ENCODE data around the gene CLASP2.
"Not testable (repeated sequence)": the region's sequence is repeated elsewhere in the genome, so short reads cannot be mapped to it uniquely, and the experiment has no call there.

The CLASP2 gene

DNA sequence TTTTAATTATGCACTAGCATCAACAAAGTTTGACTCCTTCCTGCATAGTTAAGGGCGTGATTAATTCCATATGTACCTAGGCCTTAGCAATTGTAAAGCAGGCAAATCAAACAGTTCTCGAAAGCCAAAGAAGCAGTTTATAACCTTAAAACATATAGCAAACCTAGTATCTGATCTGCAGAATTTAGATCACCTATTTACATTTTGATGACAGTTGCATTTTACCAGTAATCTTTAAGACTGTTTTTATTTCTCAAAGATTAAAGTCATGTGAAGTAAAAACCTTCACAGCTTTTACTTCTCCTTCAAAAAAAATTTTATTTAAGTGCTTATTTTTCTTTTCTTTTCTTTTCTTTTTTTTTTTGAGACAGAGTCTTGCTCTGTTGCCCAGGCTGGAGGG, 257.0 kb downstream of the CLASP2 start:
- TF ChIP-seq RARB (CRISPR knock-in tag; IDR thresholded peaks at IDR 0.05) (no peak), ZFP3 (CRISPR knock-in tag; IDR thresholded peaks at IDR 0.05) (no peak), GLIS3 (CRISPR knock-in tag; IDR thresholded peaks at IDR 0.05) (no peak), CREB5 (CRISPR knock-in tag; IDR thresholded peaks at IDR 0.05; ENCODE audit: low read depth) (no peak), TOX (CRISPR knock-in tag; IDR thresholded peaks at IDR 0.05; ENCODE audit: borderline replicate concordance) (no peak), BACH2 (CRISPR knock-in tag; IDR thresholded peaks at IDR 0.05; ENCODE audit: borderline replicate concordance) (no peak), ESRRG (CRISPR knock-in tag; IDR thresholded peaks at IDR 0.05) (no peak), OSR1 (CRISPR knock-in tag; IDR thresholded peaks at IDR 0.05) (no peak)
- TF ChIP-seq, protein P1, sequence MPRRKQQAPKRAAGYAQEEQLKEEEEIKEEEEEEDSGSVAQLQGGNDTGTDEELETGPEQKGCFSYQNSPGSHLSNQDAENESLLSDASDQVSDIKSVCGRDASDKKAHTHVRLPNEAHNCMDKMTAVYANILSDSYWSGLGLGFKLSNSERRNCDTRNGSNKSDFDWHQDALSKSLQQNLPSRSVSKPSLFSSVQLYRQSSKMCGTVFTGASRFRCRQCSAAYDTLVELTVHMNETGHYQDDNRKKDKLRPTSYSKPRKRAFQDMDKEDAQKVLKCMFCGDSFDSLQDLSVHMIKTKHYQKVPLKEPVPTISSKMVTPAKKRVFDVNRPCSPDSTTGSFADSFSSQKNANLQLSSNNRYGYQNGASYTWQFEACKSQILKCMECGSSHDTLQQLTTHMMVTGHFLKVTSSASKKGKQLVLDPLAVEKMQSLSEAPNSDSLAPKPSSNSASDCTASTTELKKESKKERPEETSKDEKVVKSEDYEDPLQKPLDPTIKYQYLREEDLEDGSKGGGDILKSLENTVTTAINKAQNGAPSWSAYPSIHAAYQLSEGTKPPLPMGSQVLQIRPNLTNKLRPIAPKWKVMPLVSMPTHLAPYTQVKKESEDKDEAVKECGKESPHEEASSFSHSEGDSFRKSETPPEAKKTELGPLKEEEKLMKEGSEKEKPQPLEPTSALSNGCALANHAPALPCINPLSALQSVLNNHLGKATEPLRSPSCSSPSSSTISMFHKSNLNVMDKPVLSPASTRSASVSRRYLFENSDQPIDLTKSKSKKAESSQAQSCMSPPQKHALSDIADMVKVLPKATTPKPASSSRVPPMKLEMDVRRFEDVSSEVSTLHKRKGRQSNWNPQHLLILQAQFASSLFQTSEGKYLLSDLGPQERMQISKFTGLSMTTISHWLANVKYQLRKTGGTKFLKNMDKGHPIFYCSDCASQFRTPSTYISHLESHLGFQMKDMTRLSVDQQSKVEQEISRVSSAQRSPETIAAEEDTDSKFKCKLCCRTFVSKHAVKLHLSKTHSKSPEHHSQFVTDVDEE (CRISPR knock-in tag; IDR thresholded peaks at IDR 0.05) = no peak
- TF ChIP-seq, protein P2, sequence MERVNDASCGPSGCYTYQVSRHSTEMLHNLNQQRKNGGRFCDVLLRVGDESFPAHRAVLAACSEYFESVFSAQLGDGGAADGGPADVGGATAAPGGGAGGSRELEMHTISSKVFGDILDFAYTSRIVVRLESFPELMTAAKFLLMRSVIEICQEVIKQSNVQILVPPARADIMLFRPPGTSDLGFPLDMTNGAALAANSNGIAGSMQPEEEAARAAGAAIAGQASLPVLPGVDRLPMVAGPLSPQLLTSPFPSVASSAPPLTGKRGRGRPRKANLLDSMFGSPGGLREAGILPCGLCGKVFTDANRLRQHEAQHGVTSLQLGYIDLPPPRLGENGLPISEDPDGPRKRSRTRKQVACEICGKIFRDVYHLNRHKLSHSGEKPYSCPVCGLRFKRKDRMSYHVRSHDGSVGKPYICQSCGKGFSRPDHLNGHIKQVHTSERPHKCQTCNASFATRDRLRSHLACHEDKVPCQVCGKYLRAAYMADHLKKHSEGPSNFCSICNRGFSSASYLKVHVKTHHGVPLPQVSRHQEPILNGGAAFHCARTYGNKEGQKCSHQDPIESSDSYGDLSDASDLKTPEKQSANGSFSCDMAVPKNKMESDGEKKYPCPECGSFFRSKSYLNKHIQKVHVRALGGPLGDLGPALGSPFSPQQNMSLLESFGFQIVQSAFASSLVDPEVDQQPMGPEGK (CRISPR knock-in tag; IDR thresholded peaks at IDR 0.05; ENCODE audit: borderline replicate concordance) = no peak
- TF ChIP-seq, protein P3, sequence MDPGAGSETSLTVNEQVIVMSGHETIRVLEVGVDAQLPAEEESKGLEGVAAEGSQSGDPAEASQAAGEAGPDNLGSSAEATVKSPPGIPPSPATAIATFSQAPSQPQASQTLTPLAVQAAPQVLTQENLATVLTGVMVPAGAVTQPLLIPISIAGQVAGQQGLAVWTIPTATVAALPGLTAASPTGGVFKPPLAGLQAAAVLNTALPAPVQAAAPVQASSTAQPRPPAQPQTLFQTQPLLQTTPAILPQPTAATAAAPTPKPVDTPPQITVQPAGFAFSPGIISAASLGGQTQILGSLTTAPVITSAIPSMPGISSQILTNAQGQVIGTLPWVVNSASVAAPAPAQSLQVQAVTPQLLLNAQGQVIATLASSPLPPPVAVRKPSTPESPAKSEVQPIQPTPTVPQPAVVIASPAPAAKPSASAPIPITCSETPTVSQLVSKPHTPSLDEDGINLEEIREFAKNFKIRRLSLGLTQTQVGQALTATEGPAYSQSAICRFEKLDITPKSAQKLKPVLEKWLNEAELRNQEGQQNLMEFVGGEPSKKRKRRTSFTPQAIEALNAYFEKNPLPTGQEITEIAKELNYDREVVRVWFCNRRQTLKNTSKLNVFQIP (CRISPR knock-in tag; IDR thresholded peaks at IDR 0.05; ENCODE audit: borderline replicate concordance, low read depth) = no peak
- ATAC-seq = no peak

GRCh38 chr3:33459577-33459976, 258.5 kb downstream of the CLASP2 start:
- not testable (repeated sequence) for ATAC-seq

- TF ChIP-seq ZFP30 (CRISPR knock-in tag; IDR thresholded peaks at IDR 0.05) = no peak
- ATAC-seq = no peak
These were observed 259.6 kb downstream of the CLASP2 start for GRCh38 chr3:33458446-33458845.

- ATAC-seq = no peak
- TF ChIP-seq GLIS3 (CRISPR knock-in tag; IDR thresholded peaks at IDR 0.05) = no peak
- TF ChIP-seq TCF4 (CRISPR knock-in tag; IDR thresholded peaks at IDR 0.05; ENCODE audit: borderline replicate concordance) = no peak
- no peak for TF ChIP-seq ZC3H10 (CRISPR knock-in tag; IDR thresholded peaks at IDR 0.05)
- TF ChIP-seq BACH2 (CRISPR knock-in tag; IDR thresholded peaks at IDR 0.05; ENCODE audit: borderline replicate concordance) = no peak
- TF ChIP-seq ZNF565 (CRISPR knock-in tag; conservative IDR thresholded peaks at IDR 0.05; ENCODE audit: low read depth) = no peak
- TF ChIP-seq ZFP30 (CRISPR knock-in tag; IDR thresholded peaks at IDR 0.05) = no peak
- no peak for TF ChIP-seq ESRRG (CRISPR knock-in tag; IDR thresholded peaks at IDR 0.05)
- no peak for TF ChIP-seq ZFP3 (CRISPR knock-in tag; IDR thresholded peaks at IDR 0.05)
- TF ChIP-seq, protein P3 (CRISPR knock-in tag; IDR thresholded peaks at IDR 0.05; ENCODE audit: borderline replicate concordance, low read depth) = no peak
- TF ChIP-seq CREB5 (CRISPR knock-in tag; IDR thresholded peaks at IDR 0.05; ENCODE audit: low read depth) = no peak
- no peak for TF ChIP-seq PPARA (CRISPR knock-in tag; IDR thresholded peaks at IDR 0.05; ENCODE audit: borderline replicate concordance)
- no peak for TF ChIP-seq ARNTL (CRISPR knock-in tag; IDR thresholded peaks at IDR 0.05; ENCODE audit: borderline replicate concordance, low read depth)
- no peak for TF ChIP-seq ZNF8 (CRISPR knock-in tag; IDR thresholded peaks at IDR 0.05)
- TF ChIP-seq SNAI2 (CRISPR knock-in tag; IDR thresholded peaks at IDR 0.05) = no peak
- no peak for TF ChIP-seq CSDC2 (CRISPR knock-in tag; IDR thresholded peaks at IDR 0.05)
- no peak for TF ChIP-seq OSR1 (CRISPR knock-in tag; IDR thresholded peaks at IDR 0.05)
- no peak for TF ChIP-seq RARB (CRISPR knock-in tag; IDR thresholded peaks at IDR 0.05)
- no peak for TF ChIP-seq TOX (CRISPR knock-in tag; IDR thresholded peaks at IDR 0.05; ENCODE audit: borderline replicate concordance)
- TF ChIP-seq ZNF70 (CRISPR knock-in tag; IDR thresholded peaks at IDR 0.05) = no peak
- TF ChIP-seq, protein P2 (CRISPR knock-in tag; IDR thresholded peaks at IDR 0.05; ENCODE audit: borderline replicate concordance) = no peak
These were observed 261.3 kb downstream of the CLASP2 start for GRCh38 chr3:33456756-33457155.

Measured in SK-N-SH treated with all-trans-retinoic acid at 6 μM for 48 hours (cell line).